OCI-M1 (cell line): Measurements from ENCODE around the gene ABLIM2.

Source experiments
- DNase-seq: peaks from one replicate; lab custom pipeline; 2025; lab: John Stamatoyannopoulos, UW

The ABLIM2 gene

GRCh38 chr4:8192748-8193738 is 34.4 kb upstream of the ABLIM2 start:
- DNase-seq, result peak; percentile 65

DNA sequence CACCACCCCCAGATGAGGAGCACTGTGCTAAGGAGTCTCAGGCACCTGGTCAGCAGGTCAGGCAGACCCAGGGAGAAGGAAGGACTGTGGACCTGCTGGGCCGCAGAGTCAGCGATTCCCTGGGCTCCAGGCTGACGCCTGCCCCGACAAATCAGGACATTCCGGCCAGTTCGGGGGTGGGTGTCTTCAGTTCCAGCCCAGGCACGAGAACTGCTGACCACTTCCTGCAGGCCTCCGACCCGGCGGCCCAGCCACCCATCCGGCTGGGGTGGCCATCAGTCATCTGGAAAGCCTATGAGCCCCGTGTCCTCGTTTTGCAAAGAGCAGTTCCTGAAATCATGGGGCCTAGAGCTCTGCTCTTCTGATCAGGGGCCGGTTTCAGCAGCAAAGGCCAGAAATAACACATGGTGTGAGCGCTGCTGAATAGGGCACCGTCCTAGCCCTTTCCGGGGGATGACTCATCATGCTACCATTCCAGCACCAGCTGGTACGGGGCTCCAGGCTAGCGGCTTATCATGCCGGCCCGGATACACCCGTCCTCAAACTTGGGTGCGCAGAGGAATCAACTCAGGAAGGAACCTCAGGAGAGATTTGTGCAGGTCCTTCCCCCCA is 32.6 kb upstream of the ABLIM2 start:
- DNase-seq, result peak; percentile 28

GRCh38 chr4:8189551-8190466 is 31.2 kb upstream of the ABLIM2 start:
- no peak for DNase-seq

DNA sequence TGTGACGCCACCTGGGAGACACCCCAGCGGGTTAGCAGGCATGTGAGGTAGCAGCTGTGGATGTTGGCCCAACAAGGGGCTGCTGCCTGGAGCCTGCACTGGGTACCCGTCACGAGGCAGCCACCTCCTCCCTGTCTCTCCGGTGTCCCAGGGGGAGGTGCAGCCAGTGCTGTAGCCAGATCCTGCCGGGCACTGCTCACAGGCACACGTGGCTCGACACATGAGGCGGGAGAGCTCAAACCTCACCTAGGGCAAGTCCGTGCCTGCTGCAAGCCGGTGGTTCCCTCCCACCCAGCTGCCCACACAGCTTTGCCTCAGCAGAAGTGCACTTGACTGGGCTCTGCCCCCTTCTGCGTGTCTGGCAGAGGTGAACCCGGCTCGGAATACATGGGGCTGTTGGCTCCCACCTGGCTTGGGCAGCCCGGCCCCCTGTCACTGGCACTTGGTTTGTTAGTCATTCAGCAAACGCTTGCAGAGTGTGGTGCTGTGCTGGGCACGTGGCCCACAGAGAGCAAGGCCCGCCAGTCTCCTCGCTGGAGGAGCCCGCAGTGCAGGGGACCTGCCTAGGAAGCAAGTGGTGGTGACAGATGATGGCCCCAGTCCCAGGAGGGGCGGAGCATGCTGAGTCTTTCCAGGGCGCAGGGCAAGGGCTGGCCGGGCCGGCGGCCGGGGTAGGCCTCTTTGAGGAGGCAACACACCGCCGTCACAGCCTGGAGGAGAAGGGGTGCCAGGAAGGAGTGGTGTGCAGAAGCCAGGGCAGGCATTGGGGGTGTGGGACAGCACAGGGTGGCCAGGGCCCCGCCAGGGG is 30.3 kb upstream of the ABLIM2 start:
- no peak for DNase-seq

DNA sequence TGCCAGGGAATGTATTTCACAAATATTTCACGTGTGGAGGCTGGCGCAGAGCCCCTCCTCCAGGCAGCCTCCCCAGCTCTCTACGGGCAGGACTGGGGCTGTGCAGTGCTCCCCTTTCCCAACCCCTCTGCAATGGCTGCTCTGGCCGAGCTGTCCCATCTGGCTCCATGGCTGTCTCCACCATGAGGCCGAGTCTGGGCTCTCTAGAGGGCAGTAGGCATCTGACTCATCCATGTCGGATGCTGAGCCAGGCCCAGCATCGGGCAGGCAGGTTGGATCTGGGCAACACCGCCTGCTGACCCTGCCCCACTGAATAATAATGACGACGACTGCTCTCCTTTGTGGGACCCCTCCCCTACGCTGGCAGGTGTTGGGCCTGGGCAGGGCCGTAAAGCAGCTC is 29.5 kb upstream of the ABLIM2 start:
- no peak for DNase-seq

- no peak for DNase-seq
Observed at GRCh38 chr4:8185930-8186329, 27.3 kb upstream of the ABLIM2 start.

DNA sequence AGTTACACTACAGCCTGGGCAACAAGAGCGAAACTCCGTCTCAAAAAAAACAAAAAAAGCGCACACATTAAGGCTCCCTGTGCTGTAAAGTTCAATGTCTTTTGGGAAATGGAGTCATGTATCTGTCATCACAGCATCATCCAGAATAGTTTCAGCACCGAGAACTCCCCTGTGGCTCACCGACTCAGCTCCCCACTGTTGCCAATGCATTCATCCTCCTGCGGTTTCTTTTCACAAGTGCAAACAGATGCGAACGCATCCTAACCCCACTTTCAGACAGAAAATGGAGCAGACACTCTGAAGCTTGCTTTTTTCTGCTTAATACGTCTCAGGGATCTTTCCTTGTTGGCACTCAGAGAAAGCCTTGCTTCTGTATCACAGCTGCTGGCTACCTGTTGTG is 26.7 kb upstream of the ABLIM2 start:
- DNase-seq, result no peak

DNA sequence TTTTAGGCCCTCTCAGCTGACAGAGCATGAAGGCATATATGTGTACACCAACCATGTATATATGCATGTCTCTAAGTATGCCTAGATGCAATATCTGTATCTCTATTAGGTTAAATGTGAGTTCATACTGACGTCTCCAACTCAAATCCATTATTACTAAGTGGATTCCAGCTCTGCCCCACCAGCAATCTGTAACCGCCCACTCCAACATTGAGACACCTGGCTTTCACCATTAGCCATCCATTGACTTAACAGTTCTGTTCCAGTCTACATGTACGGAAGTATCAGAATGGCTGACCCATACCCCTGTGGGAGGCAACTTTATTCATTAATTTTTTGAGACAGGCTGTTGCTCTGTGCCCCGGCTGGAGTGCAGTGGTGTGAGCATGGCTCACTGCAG is 25.4 kb upstream of the ABLIM2 start:
- no peak for DNase-seq

DNA sequence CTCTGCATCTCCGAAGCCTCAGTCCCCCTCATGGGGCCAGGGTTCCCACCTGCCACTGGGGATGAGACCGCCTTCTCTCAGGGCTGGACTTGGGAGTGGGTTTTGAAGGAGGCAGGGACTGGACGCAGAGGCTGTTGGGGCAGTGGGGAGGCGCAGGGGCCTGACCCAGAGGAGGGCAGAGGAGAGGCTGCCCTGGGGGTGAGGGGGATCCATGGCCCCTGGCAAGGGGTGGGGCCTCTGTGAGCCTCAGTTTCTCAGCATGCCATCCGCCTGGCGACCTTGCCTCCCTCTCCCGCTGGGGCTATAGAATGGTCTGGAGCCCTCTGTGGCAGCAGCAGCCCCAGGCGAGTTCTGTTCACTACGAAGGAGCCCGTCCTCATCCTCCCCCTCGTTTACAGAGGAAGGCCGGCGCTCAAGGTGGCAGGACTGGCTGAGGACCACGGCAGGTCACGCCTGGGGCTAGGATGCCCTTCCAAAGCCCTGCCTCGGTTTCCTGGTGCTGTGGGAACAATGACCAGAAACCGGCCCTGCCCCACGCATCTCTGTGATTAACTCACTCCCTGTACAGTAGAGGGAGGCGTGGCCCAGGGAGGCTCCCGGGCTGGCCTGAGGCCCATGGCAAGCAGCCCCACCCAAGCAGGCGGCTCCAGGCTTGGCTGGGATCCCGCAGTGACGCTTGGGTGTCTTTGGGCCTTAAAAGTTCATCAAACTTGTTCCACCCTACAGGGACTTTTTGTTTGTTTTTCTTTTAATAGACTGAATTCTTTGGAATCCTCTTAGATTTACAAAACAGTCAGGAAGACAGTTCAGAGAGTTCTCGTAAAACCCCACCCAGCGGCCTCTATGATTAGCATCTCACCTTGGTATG is 24.5 kb upstream of the ABLIM2 start:
- DNase-seq, result peak; percentile 5

GRCh38 chr4:8182294-8182693 is 23.7 kb upstream of the ABLIM2 start:
- DNase-seq, result no peak

- DNase-seq, result no peak
Observed at GRCh38 chr4:8181844-8182243, 23.2 kb upstream of the ABLIM2 start.

DNA sequence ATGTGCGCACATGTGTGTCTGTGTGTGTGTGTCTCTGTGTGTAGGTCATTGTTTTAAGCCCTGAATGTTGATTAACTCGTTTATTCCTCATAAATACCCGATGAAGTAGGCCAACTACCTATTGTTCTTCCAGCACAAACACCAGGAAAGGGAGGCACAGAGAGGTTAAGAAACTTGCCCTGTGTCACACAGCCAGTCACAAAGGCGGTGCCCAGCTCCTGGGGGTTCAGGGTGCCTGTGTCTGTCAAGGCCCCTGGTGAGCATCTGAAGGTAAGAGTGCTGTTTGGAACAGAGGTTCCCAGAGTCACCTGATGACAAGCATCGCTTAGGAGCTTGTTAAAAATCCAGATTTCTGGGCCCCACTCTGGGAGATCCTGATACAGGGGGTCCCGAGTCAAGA is 22.5 kb upstream of the ABLIM2 start:
- DNase-seq, result no peak

DNA sequence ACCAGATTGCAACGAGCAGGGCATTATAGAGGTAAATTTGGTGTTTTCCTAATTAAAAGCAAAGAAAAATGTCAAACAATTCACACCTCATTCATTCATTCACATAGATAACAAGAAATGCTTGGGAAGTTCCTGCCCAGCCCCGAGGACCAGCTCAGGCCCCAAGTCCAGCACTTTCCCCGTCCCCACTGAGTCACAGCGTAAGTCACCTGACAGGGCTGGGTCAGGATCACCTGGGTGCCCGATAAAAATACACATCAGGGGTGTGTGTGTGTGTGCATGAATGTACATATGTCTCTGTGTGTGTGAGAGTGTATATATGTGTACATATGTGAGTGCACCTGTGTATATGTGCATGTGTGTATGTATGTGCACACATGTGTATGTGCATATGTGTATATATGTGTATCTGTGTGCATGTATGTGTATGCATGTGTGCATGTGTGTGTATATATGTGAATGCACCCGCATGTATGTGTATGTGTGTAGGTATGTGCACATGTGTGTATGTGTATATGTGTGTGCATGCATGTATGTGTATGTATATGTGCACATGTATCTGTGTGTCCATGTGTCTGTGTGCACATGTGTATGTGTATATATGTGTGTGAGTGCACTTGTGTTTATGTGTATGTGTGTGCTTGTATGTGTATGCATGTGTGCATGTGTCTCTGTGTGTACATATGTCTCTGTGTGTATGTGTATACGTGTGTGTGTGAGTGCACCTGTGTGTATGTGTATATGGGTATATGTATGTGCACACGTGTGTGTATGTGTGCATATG is 21.9 kb upstream of the ABLIM2 start:
- no peak for DNase-seq

DNA sequence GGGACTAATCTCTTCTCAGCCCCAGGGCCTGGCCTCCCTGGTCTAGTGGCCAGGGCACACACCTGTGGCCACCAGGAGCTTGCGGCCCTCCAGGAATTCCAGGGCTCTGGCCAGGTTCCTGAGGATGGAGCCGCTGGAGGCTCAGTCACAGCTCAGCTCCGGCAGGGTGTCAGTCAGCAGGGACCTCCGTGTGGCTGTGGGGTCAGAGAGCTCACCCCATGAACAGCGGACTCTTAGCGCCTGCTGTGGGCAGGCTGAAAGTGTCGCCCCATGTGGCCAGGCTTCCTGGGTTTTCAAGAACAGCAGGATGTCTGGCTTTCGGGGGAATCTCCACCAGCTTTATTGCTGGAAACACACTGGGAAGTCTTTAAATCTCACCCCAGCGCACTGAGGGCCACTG is 21.2 kb upstream of the ABLIM2 start:
- no peak for DNase-seq

- DNase-seq, result no peak
Observed at GRCh38 chr4:8179074-8179473, 20.5 kb upstream of the ABLIM2 start.

- no peak for DNase-seq
Observed at GRCh38 chr4:8177956-8178355, 19.3 kb upstream of the ABLIM2 start.

DNA sequence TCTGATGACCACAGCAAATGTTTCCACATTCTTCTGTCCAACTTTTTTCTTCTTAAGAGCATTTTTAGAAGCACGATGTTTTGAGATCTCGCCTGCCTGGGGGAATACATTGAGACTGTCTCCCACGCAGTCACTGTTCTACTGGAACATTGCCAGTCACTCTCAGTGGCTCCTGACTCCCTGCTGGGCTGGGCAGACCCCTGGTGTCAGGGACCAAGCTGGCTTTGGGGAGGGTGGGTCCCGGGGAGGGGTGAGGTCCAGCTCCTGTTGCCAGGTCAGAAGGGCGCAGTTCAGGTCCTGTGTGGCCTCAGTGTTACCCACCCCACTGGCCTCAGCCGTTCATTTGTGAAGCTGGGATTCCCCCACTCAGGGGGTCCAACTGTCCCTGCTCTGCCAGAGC is 18.9 kb upstream of the ABLIM2 start:
- DNase-seq, result no peak

GRCh38 chr4:8176547-8177399 is 18.2 kb upstream of the ABLIM2 start:
- peak; percentile 49 for DNase-seq

GRCh38 chr4:8175686-8176085 is 17.1 kb upstream of the ABLIM2 start:
- no peak for DNase-seq
